ENCODE measurements around the gene DHRSX. TPM values are rescaled to one million over a fixed set of nuclear protein-coding genes. Genes with fewer than 3 reads are reported as not detected.
"Not testable (repeated sequence)": the region's sequence is repeated elsewhere in the genome, so short reads cannot be mapped to it uniquely, and the experiment has no call there.

DHRSX gene
- total RNA-seq, 1 donor, result 24.0 TPM

DNA sequence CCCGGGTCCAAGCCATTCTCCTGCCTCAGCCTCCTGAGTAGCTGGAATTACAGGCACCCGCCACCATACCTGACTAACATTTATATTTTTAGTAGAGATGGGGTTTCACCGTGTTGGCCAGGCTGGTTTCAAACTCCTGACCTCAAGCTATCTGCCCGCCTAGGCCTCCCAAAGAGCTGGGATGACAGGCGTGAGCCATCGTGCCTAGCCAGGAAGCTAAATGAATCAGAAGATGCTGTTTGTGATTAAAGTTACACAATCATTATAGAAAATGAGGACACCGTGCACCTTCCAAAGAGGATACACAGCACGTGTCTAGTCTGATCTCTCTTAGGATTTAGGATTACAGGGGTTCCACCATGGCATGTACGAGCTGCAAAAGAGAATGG lies 99.6 kb downstream of the DHRSX start:
- DNase-seq (ENCODE audit: low read depth in 2 of 3, low spot score in 2 of 3), result no peak

- DNase-seq (ENCODE audit: low read depth in 2 of 3, low spot score in 2 of 3), result no peak
These were observed 102.6 kb downstream of the DHRSX start for GRCh38 chrX:2398064-2398656.

GRCh38 chrX:2397229-2398063 lies 103.3 kb downstream of the DHRSX start:
- DNase-seq (ENCODE audit: low read depth in 2 of 3, low spot score in 2 of 3), result no peak

DNA sequence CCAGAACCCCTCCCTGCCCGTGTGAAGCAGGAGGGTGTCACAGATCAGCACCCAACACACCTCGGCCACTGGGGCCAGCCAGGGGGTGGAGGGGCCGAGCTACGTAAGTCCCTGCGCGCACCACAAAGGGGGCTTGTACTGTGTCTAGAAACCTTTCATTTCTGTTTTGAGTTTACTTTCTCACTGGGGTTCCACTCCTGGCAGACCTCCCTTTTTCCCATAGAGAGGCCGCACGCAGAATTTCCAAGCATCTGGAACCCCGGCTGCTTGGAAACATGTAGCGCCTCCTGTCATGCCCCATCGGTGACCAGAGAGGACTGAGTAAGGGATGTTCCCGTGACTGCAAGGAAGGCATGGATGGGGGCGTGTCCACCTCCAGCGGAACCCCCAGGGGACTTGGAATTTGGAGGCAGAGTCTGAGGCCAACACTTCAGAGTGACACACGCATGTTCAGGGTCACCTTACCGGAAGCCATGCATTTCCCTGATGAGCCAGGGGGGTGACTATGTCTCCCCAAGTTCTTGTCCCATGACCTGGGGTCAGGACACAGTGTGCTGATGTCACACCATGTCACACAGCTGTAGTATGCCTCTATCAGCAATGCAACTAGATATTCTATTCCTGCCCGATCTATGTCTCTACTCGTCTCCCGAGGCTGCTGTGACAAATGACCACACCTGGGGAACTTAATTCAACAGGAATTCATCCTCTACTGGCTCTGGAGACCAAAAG lies 105.3 kb downstream of the DHRSX start:
- no peak for DNase-seq (ENCODE audit: low read depth in 2 of 3, low spot score in 2 of 3)

DNA sequence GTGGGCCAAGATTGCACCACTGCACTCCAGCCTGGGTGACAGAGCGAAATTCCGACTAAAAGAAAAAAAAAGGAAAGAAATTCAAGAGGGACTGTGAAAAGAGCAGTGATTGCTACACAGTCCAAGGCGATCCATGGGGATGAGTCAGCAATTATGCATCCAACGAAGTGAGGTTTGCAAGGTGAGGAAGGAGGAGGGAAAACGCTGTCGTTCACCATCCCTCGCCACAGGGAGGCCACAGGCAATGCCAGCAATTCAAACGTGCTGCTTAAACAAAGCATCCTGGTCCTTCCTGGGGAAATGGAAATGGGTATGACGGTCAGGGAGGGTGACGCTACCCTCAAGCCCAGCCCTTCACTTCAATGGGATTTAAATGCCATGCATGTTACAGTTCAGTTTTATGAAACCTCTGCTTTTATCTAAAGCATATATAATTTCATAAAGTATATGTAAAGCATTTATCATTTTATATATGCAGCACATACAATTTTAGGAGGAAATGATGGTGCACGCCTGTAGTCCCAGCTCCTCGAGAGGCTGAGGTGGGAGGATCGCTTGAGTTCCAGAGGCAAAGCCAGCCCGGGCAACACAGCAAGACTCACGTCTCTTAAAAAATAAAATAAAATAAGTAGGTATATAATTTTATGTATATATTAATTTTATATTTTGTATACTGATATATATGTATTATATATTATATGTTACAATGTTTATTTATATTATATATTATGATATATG lies 108.7 kb downstream of the DHRSX start:
- DNase-seq (ENCODE audit: low read depth in 2 of 3, low spot score in 2 of 3), result no peak

- DNase-seq (ENCODE audit: low read depth in 2 of 3, low spot score in 2 of 3), result no peak
These were observed 110.0 kb downstream of the DHRSX start for GRCh38 chrX:2390754-2391153.

- not testable (repeated sequence) for DNase-seq (ENCODE audit: low read depth in 2 of 3, low spot score in 2 of 3)
These were observed 111.0 kb downstream of the DHRSX start for GRCh38 chrX:2389731-2390130.

DNA sequence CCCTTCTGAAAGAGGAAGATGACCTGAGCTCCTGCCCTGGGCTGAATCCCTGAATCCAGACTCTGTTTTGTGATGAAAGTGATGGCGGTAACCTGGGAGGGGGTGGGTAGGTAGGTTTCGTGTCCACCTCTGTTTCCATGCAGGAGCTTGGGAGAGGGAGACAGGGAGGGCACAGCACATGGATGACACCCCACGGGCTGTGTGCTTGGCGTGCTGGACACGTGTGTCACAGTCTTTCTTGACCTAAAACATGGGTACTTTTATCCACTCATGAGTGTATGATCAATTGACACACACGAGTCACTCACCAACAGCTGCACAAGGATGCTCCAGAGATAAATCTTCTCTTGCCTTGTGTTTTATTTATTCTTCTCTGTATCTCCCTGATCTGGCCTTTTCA lies 111.5 kb downstream of the DHRSX start:
- DNase-seq (ENCODE audit: low read depth in 2 of 3, low spot score in 2 of 3), result no peak

DNA sequence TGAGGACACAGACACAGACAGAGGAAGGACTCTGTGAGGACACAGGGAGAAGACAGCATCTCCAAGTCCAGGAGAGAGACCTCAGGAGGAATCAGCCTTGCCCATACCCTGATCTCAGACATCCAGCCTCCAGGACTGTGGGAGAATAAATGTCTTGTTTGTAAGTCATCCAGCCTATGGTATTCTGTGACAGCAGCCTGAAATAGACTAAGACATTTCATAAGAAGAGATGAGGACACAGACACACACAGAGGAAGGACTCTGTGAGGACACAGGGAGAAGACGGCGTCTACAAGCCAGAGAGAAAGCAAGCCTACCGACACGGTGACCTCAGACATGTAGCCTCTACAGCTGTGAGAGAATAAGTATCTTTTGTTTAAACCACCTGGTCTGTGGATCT lies 112.1 kb downstream of the DHRSX start:
- no peak for DNase-seq (ENCODE audit: low read depth in 2 of 3, low spot score in 2 of 3)

DNA sequence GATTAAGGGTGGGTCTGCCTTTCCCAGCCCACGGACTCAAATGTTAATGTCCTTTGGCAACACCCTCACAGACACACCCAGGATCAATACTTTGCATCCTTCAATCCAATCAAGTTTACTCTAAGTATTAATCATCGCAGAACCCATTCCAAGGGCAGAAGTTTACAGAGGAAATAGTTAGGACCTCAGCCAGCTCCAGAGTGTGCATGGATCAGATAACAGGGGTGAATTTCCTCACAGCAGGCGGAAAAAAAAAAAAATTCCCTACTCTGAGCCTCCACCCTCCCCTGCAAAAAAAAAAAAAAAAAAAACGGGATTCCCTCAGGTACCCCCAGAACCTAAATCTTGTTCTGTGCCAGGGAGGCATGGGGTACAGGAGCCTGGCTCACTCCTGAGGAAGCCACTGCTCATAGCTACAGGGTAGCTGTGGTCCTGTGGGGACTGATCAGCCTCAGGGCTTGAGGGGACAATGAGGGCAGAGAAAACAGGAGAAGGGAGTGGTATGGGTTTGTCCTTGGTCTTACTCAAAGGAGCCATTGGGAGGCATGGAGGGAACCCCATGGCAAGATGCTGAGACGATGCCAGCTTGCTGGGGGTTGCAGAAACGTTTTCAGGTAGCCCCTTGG lies 113.0 kb downstream of the DHRSX start:
- no peak for DNase-seq (ENCODE audit: low read depth in 2 of 3, low spot score in 2 of 3)

DNA sequence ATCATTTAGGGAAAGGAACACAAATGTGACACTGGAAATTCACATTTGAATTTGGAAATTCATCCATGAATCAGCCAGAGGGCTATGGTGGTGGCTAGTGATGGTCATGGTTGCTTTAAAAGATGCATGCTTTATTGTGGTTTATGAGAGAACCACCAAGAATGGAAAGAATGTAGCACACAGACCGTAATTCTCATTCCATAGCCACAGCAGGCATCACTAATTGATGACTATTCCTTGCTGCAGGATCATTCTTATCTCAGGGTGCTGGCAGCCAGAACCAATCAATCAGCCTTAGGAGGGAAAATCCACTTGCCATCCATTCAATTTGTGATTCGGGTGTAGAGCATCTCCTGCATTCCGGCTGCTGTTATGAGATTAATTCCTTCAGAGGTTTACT lies 115.6 kb downstream of the DHRSX start:
- no peak for DNase-seq (ENCODE audit: low read depth in 2 of 3, low spot score in 2 of 3)

DNA sequence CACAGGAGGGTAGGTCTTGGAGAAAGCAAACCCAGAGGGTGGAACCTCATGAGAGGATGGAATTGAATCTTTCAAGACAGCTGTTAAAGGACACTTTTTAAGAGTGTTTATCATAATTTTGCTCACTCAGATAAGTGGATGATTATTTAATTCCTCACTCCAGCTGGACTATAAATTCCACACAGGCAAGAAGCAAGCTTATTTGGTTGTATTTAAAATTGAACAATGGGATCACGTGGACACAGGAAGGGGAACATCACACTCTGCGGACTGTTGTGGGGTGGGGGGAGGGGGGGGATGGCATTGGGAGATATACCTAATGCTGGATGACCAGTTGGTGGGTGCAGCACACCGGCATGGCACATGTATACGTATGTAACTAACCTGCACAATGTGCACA lies 116.3 kb downstream of the DHRSX start:
- DNase-seq (ENCODE audit: low read depth in 2 of 3, low spot score in 2 of 3), result no peak

GRCh38 chrX:2383735-2384134 lies 117.0 kb downstream of the DHRSX start:
- no peak for DNase-seq (ENCODE audit: low read depth in 2 of 3, low spot score in 2 of 3)

DNA sequence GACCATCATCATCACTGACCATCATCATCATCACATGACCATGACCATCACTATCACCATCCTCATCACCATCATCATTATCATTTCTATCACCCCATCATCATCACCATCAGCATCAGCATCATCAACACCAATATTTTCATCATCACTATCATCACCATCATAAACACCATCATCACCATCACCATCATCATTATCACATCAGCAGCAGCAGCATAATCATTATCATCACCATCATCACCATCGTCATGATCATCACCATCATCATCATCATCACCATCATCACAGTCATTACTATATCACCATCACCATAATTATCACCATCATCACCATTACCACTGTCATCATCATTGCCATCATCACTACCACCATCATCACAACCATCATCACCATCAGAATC lies 117.6 kb downstream of the DHRSX start:
- no peak for DNase-seq (ENCODE audit: low read depth in 2 of 3, low spot score in 2 of 3)

GRCh38 chrX:2382433-2383048 lies 118.2 kb downstream of the DHRSX start:
- not testable (repeated sequence) for DNase-seq (ENCODE audit: low read depth in 2 of 3, low spot score in 2 of 3)

DNA sequence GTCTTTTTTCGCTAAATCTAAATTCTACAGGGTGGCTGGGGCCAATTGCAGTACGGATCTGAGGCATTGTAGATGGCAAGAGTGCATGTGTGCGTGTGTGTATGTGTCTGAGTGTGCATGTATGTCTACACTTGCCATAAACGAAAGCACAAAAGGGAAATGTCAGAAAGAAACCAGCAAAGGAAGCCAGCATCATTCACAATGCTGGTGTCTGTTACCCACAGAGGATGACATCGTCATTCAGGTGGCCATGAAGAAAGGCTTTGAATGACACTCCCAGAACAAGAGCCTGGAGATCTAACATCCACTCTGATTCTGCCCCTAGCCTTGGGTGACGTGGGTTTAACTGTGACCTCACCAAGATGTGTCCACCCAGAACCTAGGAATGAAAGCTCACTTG lies 124.6 kb downstream of the DHRSX start:
- DNase-seq (ENCODE audit: low read depth in 2 of 3, low spot score in 2 of 3), result no peak

DNA sequence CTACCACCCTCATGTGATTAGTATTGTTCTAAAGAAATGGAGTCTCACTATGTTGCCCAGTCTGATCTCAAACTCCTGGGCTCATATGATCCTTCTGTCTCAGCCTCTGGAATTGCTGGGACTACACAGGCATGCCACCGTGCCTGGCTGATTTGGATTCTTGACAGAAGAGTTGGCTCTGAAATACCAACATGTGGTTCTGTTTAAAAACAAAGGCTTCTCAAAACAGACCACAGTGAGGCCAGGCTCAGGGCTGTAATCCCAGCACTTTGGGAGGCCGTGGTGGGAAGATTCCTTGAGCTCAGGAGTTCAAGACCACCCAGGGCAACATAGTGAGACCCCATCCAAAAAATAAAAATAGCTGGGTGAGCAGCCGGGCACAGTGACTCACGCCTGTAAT lies 126.7 kb downstream of the DHRSX start:
- no peak for DNase-seq (ENCODE audit: low read depth in 2 of 3, low spot score in 2 of 3)

- DNase-seq (ENCODE audit: low read depth in 2 of 3, low spot score in 2 of 3), result no peak
These were observed 127.2 kb downstream of the DHRSX start for GRCh38 chrX:2373615-2374014.

DNA sequence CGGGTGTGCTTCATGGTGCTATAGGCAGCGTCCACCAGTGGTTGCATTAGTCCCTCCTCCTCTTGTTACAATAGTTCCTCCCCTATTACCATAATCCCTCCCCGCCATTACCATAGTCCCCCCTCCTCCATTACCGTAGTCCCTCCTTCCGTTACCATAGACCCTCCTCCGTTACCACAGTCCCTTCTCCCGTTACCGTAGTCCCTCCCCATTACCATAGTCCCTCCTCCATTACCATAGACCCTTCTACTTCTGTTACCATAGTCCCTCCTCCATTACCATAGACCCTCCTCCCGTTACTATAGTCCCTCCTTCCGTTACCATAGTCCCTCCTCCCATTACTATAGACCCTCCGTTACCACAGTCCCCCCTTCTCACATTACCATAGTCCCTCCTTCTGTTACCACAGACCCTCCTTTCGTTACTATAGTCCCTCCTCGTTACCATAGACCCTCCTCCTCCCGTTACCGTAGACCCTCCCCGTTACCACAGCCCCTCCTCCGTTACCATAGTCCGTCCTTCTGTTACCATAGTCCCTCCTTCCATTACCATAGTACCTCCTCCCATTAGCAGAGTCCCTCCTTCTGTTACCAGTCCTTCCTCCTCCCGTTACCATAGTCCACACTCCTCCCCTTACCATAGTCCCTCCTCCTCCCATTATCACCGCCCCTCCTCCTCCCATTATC lies 129.6 kb downstream of the DHRSX start:
- no peak for DNase-seq (ENCODE audit: low read depth in 2 of 3, low spot score in 2 of 3)

DNA sequence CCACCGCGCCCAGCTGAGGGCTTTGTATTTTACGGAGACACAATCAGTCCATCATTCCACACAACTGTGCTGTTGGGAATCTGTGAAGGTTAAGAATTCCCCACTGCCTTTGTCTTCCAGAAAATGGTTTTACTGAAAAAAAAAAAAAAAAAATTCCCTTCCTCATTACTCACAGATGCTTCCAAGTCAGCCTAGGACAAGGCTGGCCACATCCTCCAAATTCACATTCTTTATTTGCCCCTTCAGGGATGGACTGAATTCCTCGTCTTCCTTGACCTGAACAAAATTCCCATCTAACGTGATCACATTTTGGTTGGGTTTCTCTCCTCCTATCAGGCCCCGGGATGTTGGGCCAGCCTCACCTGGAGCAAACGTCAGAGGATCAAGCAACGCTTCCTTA lies 130.3 kb downstream of the DHRSX start:
- DNase-seq (ENCODE audit: low read depth in 2 of 3, low spot score in 2 of 3), result no peak

All from hematopoietic multipotent progenitor cell (in vitro differentiated cells).